ENCODE results near the gene ZNF491. TPM values are rescaled to one million over a fixed set of nuclear protein-coding genes. Genes with fewer than 3 reads are reported as not detected.

Gene ZNF491
- total and polyA plus RNA-seq, 9 of the 15 experiments (the other 6 are each of a cell fraction or from before 2014, with no cell fraction given), result 0.19 to 0.95 (median 0.39) TPM; not detected in 1

- TF ChIP-seq ELK1 (CRISPR knock-in tag; IDR thresholded peaks at IDR 0.05) (no peak), SMARCE1 (IDR thresholded peaks at IDR 0.05) (no peak), RUNX1 (IDR thresholded peaks at IDR 0.05; ENCODE audit: low read depth) (no peak), ZNF398 (CRISPR knock-in tag; IDR thresholded peaks at IDR 0.05) (no peak), NRF1 (conservative IDR thresholded peaks at IDR 0.05 in 1 of 2, IDR thresholded peaks at IDR 0.05 in 1 of 2) (peak; percentile 46 to 66; a peak in 3 of 4 replicates), GATAD2A (IDR thresholded peaks at IDR 0.05) (no peak), BACH1 (tag; IDR thresholded peaks at IDR 0.05) (no peak), SAFB (IDR thresholded peaks at IDR 0.05; ENCODE audit: borderline replicate concordance, low read depth, low read length) (no peak), STAT5A (IDR thresholded peaks at IDR 0.05; ENCODE audit: borderline replicate concordance, low read length) (no peak), RAD21 (CRISPR knock-in tag; conservative IDR thresholded peaks at IDR 0.05 in 1 of 2, IDR thresholded peaks at IDR 0.05 in 1 of 2) (no peak; a peak in 1 of 4 replicates), ZNF785 (CRISPR knock-in tag; IDR thresholded peaks at IDR 0.05) (no peak), NEUROD1 (IDR thresholded peaks at IDR 0.05; ENCODE audit: borderline replicate concordance, low read depth, low read length, partially characterized antibody) (no peak), CLOCK (CRISPR knock-in tag; IDR thresholded peaks at IDR 0.05; ENCODE audit: borderline replicate concordance) (no peak), SRSF9 (IDR thresholded peaks at IDR 0.05; ENCODE audit: borderline replicate concordance, low read depth, low read length) (no peak), SRSF3 (IDR thresholded peaks at IDR 0.05; ENCODE audit: insufficient read depth, low read length) (no peak), NFE2L1 (tag; IDR thresholded peaks at IDR 0.05; ENCODE audit: borderline replicate concordance, low read depth) (no peak), ZNF766 (CRISPR knock-in tag; conservative IDR thresholded peaks at IDR 0.05) (no peak), CTCF (IDR thresholded peaks at IDR 0.05 in 2 of 3, conservative IDR thresholded peaks at IDR 0.05 in 1 of 3; ENCODE audit: insufficient read depth in 2 of 3, low read depth in 1 of 3, low read length in 3 of 3) (0 out of 6 replicates have a peak, but pooled peaks of 1 of the 3 experiments have one; percentile 8)
These were observed 15.8 kb downstream of the ZNF491 start, which contains the start of gene ZNF440 (continued) for GRCh38 chr19:11814029-11814699.

All from K562 (cell line).